ENCODE measurements around the gene KCNAB2. TPM values are rescaled to one million over a fixed set of nuclear protein-coding genes. Genes with fewer than 3 reads are reported as not detected.

The KCNAB2 gene
- total RNA-seq, 1 donor from 2014 or later = 17.9 TPM

GRCh38 chr1:5999711-6000443 lies 45.8 kb upstream of the KCNAB2 start:
- Histone ChIP-seq H3K4me3 (no peak overlapping the region), H3K4me1 (no peaks in the 10 kb centered on the region), H3K36me3 (no peaks in the 10 kb centered on the region), H3K9me3 (no peaks in the 10 kb centered on the region), H3K27me3 (no peaks in the 10 kb centered on the region), H3K27ac (no peak overlapping the region)
- no peak for DNase-seq (ENCODE audit: low spot score in 2 of 2)
- TF ChIP-seq CTCF (IDR thresholded peaks at IDR 0.05) = no peak
- intact Hi-C loops (cut with DNase I) = no loop called here

- H3K36me3 ChIP-seq = no peaks in the 10 kb centered on the region
- H3K27ac ChIP-seq = no peak overlapping the region
- no peak for DNase-seq (ENCODE audit: low spot score in 2 of 2)
- no peak for TF ChIP-seq CTCF (IDR thresholded peaks at IDR 0.05)
- H3K4me1 ChIP-seq = no peaks in the 10 kb centered on the region
- intact Hi-C loops (cut with DNase I) = no loop called here
- H3K9me3 ChIP-seq = no peaks in the 10 kb centered on the region
- H3K27me3 ChIP-seq = no peaks in the 10 kb centered on the region
- no peak overlapping the region for H3K4me3 ChIP-seq
These were observed 45.0 kb upstream of the KCNAB2 start for GRCh38 chr1:6000444-6001288.

- TF ChIP-seq CTCF (IDR thresholded peaks at IDR 0.05) = no peak
- Histone ChIP-seq H3K36me3 (no peaks in the 10 kb centered on the region), H3K4me3 (no peak overlapping the region), H3K27me3 (no peaks in the 10 kb centered on the region), H3K9me3 (no peaks in the 10 kb centered on the region), H3K27ac (no peak overlapping the region), H3K4me1 (no peaks in the 10 kb centered on the region)
- no peak for DNase-seq (ENCODE audit: low spot score in 2 of 2)
- intact Hi-C loops (cut with DNase I) = no loop called here
These were observed 43.6 kb upstream of the KCNAB2 start for GRCh38 chr1:6001992-6002576.

- H3K27me3 ChIP-seq = no peaks in the 10 kb centered on the region
- H3K9me3 ChIP-seq = no peaks in the 10 kb centered on the region
- no peak for DNase-seq (ENCODE audit: low spot score in 2 of 2)
- H3K36me3 ChIP-seq = no peaks in the 10 kb centered on the region
- H3K4me3 ChIP-seq = no peak overlapping the region
- no peak for TF ChIP-seq CTCF (IDR thresholded peaks at IDR 0.05)
- intact Hi-C loops (cut with DNase I) = no loop called here
- H3K4me1 ChIP-seq = no peaks in the 10 kb centered on the region
- H3K27ac ChIP-seq = no peak overlapping the region
These were observed 42.8 kb upstream of the KCNAB2 start for GRCh38 chr1:6002714-6003501.
